ENCODE measurements around the gene SCUBE3. TPM values are rescaled to one million over a fixed set of nuclear protein-coding genes. Genes with fewer than 3 reads are reported as not detected.

The SCUBE3 gene
- total RNA-seq, 1 donor from 2014 or later: 0.56 TPM

GRCh38 chr6:35262596-35262995 lies 48.8 kb downstream of the SCUBE3 start:
- TF ChIP-seq CTCF (IDR thresholded peaks at IDR 0.05): no peak
- Histone ChIP-seq H3K27me3 (ENCODE audit: low read depth) (no peaks in the 10 kb centered on the region), H3K9me3 (no peaks in the 10 kb centered on the region), H3K36me3 (no peaks in the 10 kb centered on the region), H3K4me3 (no peak overlapping the region), H3K27ac (no peak overlapping the region), H3K4me1 (peaks cover 39% of the 10 kb centered on the region)
- ATAC-seq: no peak
- no peak for DNase-seq
- intact Hi-C loops (cut with DNase I): no loop called here

- no peak for ATAC-seq
Observed at GRCh38 chr6:35264550-35265274, 51.0 kb downstream of the SCUBE3 start.

GRCh38 chr6:35265523-35265922 lies 51.8 kb downstream of the SCUBE3 start:
- Histone ChIP-seq H3K9me3 (no peaks in the 10 kb centered on the region), H3K4me3 (no peak overlapping the region), H3K4me1 (peaks cover 22% of the 10 kb centered on the region), H3K27ac (no peak overlapping the region), H3K27me3 (ENCODE audit: low read depth) (no peaks in the 10 kb centered on the region), H3K36me3 (no peaks in the 10 kb centered on the region)
- TF ChIP-seq CTCF (IDR thresholded peaks at IDR 0.05): no peak
- DNase-seq: no peak
- ATAC-seq: no peak
- intact Hi-C loops (cut with DNase I): no loop called here

More at GRCh38 chr6:35264550-35265274, 51.0 kb downstream of the SCUBE3 start:
- no peak for TF ChIP-seq CTCF (IDR thresholded peaks at IDR 0.05)
- Histone ChIP-seq H3K27me3 (ENCODE audit: low read depth) (no peaks in the 10 kb centered on the region), H3K9me3 (no peaks in the 10 kb centered on the region), H3K36me3 (no peaks in the 10 kb centered on the region), H3K4me3 (no peak overlapping the region), H3K4me1 (peaks cover 26% of the 10 kb centered on the region), H3K27ac (no peak overlapping the region)
- no peak for DNase-seq
- intact Hi-C loops (cut with DNase I): no loop called here

GRCh38 chr6:35267446-35267845 lies 53.7 kb downstream of the SCUBE3 start:
- Histone ChIP-seq H3K4me1 (peaks cover 13% of the 10 kb centered on the region), H3K9me3 (no peaks in the 10 kb centered on the region), H3K27ac (no peak overlapping the region), H3K27me3 (ENCODE audit: low read depth) (no peaks in the 10 kb centered on the region), H3K36me3 (no peaks in the 10 kb centered on the region), H3K4me3 (no peak overlapping the region)
- intact Hi-C loops (cut with DNase I): no loop called here
- no peak for TF ChIP-seq CTCF (IDR thresholded peaks at IDR 0.05)
- ATAC-seq (no peak), DNase-seq (no peak)

- no peak for ATAC-seq
- intact Hi-C loops (cut with DNase I): no loop called here
Observed at GRCh38 chr6:35267897-35268296, 54.1 kb downstream of the SCUBE3 start.

More at GRCh38 chr6:35267897-35268296, 54.1 kb downstream of the SCUBE3 start:
- no peak for DNase-seq
- Histone ChIP-seq H3K9me3 (no peaks in the 10 kb centered on the region), H3K27ac (no peak overlapping the region), H3K36me3 (no peaks in the 10 kb centered on the region), H3K4me3 (no peak overlapping the region), H3K4me1 (peaks cover 11% of the 10 kb centered on the region), H3K27me3 (ENCODE audit: low read depth) (no peaks in the 10 kb centered on the region)
- no peak for TF ChIP-seq CTCF (IDR thresholded peaks at IDR 0.05)

Measured in lower lobe of right lung (tissue), 2 donors.